Epithelial cell of esophagus (primary cell): ENCODE results near the gene AP1S3.
"Not testable (repeated sequence)": the region's sequence is repeated elsewhere in the genome, so short reads cannot be mapped to it uniquely, and the experiment has no call there.

Source experiments
- DNase-seq: peaks from one replicate; pipeline ENCODE4 v3.0.0; 2010; ENCODE audit warnings: low read depth
- H3K4me3 ChIP-seq: 2 replicates; pipeline ENCODE4 v1.5.1; 2011; ENCODE audit warnings: mild to moderate bottlenecking, low read length, control low read depth
- TF ChIP-seq, protein P1 (sequence below): IDR thresholded peaks from 2 replicates; pipeline ENCODE4 v1.5.1; 2011; ENCODE audit warnings: low read depth, mild to moderate bottlenecking, low read length, control low read depth, inconsistent platforms; ENCODE audit not compliant: insufficient read depth; ENCODE audit errors: missing control alignments

The AP1S3 gene

DNA sequence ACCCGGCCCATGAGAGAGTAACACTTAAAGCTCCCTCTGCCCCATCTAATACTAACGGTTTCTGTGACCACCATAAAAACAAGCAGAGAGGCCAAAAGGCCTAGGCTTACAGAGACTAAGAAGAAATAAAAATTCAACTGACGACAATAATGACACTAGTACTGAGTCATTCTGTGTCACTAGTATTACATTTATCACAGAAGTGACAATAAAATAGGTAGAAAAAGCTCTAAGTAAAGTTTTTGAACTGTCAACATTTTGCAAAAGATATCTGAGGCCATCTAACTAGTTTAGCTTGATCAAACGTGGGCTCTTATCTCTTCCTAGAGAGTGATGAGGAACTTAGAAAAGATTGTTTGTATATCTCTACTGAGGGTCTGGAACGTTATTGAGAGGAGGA is 35.6 kb downstream of the AP1S3 start:
- DNase-seq, result no peak

DNA sequence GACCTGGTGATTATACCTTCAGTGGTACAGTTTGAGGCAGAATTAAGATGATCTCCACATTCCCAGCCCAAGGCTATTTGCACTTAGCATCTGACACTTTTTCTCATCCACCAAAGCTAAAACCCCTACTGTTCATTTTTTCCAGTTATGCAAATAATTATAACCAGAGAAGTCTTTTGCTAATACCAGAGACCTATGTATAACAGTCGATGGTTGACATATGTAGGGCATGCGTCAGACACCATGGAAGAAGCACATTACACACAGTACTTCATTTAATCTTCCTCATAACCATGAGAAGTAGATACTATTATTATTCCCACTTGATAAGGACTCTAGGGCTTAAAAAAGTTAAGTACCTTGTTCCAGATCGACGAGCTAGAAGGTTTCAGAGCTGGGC is 36.5 kb downstream of the AP1S3 start:
- no peak overlapping the region for H3K4me3 ChIP-seq
- TF ChIP-seq, protein P1, sequence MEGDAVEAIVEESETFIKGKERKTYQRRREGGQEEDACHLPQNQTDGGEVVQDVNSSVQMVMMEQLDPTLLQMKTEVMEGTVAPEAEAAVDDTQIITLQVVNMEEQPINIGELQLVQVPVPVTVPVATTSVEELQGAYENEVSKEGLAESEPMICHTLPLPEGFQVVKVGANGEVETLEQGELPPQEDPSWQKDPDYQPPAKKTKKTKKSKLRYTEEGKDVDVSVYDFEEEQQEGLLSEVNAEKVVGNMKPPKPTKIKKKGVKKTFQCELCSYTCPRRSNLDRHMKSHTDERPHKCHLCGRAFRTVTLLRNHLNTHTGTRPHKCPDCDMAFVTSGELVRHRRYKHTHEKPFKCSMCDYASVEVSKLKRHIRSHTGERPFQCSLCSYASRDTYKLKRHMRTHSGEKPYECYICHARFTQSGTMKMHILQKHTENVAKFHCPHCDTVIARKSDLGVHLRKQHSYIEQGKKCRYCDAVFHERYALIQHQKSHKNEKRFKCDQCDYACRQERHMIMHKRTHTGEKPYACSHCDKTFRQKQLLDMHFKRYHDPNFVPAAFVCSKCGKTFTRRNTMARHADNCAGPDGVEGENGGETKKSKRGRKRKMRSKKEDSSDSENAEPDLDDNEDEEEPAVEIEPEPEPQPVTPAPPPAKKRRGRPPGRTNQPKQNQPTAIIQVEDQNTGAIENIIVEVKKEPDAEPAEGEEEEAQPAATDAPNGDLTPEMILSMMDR, result no peak
- DNase-seq, result no peak

More for the DNA sequence above, 35.6 kb downstream of the AP1S3 start:
- TF ChIP-seq, protein P1, result no peak
- H3K4me3 ChIP-seq, result no peak overlapping the region

DNA sequence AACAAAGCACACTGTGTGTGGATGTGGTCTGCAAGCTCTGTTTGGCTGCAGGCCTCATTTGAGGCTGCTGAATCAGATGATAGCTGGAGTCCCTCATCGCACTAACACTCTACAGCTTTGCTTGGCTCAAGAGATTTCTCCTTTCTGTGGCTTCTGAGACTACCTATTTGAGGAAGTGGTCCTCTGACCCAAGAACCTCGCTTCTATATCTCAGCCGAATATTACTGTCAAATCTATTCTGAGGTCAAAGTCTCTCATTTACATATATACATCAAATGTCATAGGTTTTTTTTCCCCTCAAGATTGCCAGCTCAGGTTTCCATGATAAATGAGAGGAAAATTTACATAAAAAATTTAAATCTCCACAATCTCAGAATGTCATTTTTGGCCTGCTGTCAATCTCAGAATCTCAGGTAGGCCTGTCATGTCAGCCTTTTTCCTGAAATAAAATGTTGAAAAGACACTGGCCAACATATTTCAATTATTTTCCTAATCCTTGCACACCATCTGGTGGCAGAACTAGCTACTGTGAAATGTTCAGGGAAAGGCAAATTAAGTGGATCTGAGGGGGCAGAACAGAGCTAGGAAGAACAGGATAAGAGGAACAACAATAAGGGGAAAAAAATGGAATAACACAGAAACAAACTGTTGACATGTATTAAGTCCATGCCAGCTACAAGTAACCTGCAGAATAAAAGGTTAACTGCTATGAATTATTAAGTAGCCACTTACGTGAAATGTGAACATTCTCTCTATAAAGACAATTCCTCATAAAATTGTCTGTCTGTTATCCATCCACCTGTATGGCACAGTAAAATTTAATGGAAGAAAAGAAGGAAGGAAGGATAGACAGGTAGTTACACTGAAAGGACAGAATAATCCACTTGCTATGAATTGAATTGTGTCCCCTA is 39.3 kb downstream of the AP1S3 start:
- DNase-seq, result peak; percentile 61
- TF ChIP-seq, protein P1, result peak; percentile 70
- no peak overlapping the region for H3K4me3 ChIP-seq

DNA sequence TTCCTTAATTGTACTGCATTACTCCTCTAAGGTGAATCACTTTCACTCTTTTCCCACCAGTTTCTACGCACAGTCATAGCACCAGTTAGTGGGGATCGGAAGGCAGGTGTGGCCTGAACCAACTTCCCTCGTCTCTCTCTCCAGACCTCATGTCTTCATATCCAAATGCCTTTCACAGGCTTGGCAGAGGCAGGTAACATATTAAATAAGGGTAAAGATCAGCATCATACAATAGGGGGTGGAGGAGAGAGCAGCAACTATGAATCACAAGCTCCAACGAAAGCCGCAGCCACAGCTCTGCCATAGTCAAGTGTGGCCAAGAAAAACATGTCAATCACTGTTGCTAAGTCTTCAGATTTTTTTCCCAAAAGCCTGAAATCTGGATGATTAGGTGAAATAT is 40.3 kb downstream of the AP1S3 start:
- peak; percentile 98 for DNase-seq
- TF ChIP-seq, protein P1, result no peak
- no peak overlapping the region for H3K4me3 ChIP-seq

DNA sequence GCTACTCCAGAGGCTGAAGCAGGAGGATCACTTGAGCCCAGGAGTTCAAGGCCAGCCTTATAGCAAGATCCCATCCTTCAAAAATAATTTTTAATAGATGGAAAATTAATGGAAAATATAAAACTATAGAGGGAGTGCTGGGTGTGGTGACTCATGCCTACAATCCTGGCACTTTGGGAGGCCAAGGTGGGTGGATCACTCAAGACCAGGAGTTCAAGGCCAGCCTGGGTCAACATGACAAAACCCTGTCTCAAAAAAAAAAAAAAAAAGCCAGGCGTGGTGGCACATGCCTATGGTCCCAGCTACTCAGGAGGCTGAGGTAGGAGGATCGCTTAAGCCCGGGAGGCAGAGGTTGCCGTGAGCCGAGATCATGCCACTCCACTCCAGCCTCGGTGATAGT is 48.0 kb downstream of the AP1S3 start:
- H3K4me3 ChIP-seq, result no peak overlapping the region
- DNase-seq, result no peak
- TF ChIP-seq, protein P1, result no peak

DNA sequence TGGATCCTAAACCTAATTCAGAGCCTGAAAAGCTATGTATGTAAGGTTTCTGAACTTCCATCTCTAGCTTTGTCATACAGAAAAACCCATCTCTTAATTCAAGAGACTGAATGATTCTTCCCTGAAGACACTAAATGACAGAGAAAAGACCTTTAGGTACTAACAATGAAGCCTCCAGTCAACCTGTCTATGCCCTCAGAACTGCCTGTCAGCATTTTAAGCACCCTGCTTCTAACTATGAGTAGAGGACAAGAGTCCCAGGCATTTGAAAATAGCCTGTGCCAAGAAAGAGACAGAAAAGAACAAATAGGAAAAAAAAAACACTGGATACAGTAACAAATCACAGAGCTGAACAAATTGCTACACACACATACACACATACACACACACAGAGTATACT is 48.6 kb downstream of the AP1S3 start:
- DNase-seq, result no peak
- no peak overlapping the region for H3K4me3 ChIP-seq
- TF ChIP-seq, protein P1, result no peak

DNA sequence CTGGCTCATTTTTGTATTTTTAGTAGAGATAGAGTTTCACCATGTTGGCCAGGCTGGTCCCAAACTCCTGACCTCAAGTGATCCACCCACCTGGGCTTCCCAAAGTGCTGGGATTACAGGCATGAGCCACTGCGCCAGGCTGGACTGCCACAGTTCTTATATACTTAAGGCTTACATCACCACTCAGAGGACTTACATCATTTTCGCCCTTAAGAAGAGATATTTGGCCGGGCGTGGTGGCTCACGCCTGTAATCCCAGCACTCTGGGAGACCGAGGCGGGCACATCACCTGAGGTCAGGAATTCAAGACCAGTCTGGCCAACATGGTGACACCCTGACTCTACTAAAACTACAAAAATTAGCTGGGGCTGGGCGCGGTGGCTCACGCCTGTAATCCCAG is 49.3 kb downstream of the AP1S3 start:
- H3K4me3 ChIP-seq, DNase-seq: not testable (repeated sequence)
